HUDEP-2 (cell line): Measurements from ENCODE around the gene TTN.

Experiments used
- DNase-seq, 76 experiments: peaks; one replicate each; lab custom pipeline; 2025; ENCODE audit not compliant: unreplicated experiment in 76 of 76; lab: John Stamatoyannopoulos, UW

TTN gene

DNA sequence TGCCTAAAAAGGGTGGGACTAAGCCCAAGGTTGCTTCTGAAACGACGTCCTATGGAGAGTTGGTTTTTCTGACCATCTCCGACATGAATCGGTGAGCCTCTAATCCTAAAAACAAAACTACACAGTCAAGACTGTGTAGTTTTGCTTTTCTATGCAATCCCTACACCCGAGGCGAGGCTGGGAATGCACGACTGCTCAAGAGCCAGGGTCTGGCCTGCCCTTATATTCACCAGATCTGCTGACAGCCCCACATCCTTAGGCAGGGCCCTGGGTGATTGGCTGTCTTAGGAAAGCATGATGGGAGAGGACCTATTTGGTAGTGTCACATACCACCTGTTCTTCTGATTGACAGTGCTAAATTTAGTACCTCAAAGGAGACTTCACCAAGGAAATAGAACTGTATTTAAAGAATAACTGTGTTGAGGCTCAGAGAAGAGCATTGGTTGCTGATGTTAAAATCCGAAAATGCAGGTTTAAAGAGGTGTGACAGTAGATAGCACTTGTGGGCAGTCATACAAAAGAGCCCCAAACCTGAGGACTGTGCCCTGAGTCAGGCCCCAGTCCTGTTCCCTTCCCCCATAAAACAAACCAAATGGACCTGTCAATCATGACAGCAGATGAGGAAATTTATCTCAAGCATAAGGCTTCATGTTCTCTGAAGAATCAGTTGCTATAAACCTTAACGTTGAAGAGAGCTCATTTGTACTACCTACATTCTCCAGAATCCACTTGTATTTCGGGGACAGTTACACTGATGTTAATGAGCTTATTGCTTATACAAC, at the start of gene TTN:
TTN (minus strand) TSS at position 197 of the 782 bp plus-strand sequence. CDS start 2,781 bp downstream, outside the sequence.
- DNase-seq: no peak

DNA sequence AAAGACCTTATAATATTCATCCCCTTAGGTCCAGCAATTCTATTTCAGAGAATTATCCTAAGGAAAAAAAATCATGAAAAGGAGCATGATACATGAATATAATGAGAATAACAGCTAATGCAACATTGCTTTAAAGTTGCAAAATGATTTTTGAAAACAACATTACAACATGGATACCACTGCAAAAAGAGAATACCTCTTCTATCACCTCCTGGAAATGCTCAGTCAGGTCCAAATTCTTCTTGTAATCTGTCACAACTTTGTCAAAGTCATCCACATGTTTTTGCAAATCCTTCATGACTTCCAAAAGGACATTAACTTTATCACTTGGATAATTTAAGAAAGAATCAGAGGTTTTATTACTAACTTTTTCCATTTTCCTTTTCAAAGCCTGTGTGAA, 47.9 kb upstream of the TTN start:
- DNase-seq: no peak

DNA sequence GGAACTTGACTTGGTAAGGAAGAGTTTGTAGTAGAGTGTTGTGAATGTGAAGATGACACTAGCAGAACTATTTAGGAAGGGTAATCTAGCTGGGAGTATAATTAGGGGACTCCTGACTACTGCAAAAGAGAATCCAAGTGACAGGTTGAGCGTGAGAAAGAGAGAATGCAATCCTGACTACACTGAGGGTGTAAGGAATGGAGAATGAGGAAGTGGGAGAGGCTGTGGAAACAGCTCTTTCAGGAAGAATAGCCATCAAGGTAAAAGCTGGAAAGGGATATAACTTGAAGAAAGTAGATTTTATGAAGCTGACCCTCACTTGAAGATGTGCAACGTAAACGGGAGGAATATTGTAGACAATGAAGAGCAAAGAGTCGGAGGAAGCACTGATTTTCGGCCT, 41.1 kb upstream of the TTN start:
- DNase-seq: no peak

DNA sequence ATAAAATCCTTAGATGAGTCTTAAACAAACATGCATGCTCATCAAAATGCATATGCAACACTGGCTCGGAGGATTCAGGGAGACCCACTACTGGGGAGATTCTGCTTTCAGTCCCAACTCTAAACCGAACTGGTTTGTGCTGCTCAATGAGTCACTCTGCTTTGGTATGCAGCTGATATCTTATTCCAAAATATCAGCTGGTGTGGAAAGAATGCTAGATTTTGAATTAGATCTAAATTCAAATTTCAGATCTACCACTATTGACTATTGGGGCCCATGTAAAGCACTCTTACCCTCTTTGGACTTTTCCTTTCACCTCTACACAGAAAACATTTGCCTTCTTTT, 39.2 kb upstream of the TTN start:
- no peak for DNase-seq

DNA sequence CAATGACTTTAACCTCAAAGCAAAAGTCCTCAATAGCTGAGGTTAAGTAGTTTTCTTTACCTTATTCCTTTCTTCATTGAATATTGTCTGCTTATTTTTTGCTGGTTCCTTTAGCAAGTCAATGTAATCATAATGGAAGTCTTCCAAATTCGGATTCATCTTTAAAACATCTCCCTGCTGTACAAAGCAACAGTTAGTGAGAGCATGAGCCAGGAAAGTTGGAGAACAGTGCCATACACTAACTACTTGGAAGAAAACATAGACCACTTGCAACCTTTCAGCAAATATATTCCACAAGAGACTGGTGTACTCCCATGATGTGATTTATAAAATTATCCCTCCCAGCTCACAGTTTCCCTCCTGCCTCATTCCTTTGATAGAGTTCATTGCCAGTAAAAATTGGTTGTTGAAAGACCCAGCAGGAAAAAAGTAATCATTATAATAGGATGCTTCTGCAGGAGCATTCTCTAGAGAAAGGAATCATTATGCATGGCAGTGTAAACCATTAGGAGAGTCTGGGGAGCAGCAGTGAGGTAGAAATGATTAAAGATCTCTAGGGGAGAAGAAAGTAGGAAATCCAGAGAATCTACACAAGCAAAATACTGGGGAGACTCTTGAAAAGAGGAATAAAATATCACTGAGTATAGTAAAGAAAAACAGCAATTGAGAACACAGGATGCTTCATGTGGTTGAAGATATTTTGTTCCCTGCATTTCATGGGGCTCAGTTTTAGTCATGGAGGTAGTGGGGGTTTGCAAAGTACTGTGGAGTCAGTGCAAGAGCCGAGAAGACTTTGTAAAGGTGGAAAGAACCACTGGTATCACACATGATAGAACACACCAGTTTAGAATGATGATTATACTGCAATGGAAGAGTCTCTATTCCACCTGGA, 38.6 kb upstream of the TTN start:
- DNase-seq: no peak

DNA sequence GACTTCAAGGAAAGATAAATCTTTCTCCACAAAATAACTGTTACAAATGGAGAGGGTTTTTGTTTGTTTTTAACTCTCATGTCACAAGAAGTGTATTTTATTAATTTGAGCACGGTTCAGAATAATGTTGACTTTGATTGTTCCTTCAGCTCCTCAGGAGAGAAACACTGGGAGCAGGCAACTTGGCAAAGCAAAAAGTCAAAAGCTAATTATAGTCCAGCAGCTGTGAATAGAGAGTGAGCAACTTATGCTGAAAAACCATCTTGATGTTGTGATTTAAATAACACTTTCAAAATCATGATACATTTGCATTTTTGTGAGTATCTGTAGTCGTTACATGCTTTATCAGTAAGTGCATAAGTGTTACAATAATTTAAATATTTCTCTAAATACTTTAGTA, 37.5 kb upstream of the TTN start:
- DNase-seq: no peak

DNA sequence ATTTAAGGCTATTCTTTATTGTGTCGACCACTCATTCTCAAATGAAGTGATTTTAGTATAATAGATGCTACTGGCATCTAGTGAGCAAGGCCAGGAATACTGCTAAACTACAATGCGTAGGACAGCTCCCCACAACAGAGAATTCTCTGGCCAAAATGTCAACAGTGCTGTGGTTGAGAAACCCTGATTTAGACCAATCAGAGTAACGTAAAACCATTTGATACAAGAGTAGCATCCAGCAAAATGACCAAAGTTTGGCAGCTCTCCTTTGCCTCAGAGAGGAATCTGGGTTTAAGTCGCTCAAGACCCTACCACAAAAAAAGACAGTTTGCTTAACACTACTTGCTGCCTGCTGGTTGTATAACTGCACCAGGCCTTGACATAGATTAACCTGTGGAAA, 37.0 kb upstream of the TTN start:
- no peak for DNase-seq

DNA sequence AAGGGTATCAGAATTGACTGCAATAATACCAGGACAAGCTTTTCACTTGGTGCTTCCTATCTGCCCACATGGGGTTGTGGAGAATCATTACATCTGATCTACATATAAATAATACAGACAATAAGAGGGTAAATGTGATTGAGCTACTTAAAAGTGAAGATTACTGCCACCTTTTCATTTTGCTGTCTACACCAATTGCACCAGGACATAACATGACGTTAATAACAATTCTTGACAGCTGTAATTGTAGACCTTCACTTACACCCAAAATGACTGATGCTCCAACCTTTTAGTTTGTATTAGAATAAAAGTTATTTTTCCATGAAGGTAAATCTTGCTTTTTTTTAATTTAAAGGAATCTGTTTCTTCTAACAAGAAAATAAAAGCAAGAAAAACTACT, 36.5 kb upstream of the TTN start:
- no peak for DNase-seq

DNA sequence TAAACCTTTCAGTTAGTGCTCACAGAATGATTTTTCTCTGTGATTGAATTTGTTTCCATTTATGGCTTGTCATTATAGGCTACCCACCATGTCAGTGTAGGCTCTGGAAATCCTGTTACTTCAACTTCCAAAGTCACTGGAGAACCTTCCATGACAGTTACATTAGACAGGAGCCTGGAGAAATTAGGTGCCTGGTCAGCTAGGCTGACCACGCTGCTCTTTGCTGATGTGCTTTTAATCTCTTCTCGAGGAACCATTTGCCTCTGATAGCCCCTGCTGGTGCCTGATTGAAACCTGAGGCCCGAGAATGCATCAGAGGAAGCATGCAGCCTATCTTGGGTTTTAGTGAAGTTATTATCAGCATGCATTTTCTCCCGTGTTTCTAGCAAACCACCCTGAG, 29.6 kb upstream of the TTN start:
- DNase-seq: no peak

DNA sequence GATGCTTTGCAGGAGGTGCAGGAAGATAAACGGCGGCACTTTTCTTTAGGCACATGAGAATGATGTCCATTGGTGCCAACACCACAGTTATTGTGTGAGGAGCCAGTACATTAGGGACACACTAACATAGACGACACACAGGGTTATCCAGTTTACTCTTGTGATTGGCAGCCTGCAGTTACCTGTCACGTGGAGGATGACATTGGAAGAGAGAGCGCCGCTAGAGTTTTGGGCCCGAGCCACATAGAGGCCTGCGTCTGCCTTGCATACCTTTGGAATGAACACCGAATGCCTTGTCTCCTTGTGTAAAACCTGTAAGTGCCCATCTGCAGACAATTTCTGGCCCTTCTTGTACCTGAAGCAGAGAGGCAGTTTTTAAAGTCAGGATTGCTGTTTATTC, 26.9 kb upstream of the TTN start:
- no peak for DNase-seq

DNA sequence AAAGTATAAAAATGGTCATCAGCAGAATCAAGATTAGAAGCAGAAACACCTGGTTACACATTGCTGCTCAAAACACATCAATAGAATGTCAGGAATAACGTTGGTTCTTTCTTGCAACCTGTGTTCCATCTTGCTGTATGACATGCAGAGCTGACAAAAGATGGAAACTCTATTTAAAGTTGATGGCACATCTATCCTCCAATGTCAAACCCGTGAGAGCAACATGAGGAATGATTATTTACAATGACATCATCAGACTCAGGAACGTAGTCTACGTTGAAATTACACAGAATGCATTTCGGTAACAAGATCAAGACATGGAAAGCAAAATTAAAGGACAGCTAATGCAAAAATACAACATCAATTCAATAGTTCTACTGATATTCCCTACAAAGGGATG, 26.2 kb upstream of the TTN start:
- DNase-seq: no peak

DNA sequence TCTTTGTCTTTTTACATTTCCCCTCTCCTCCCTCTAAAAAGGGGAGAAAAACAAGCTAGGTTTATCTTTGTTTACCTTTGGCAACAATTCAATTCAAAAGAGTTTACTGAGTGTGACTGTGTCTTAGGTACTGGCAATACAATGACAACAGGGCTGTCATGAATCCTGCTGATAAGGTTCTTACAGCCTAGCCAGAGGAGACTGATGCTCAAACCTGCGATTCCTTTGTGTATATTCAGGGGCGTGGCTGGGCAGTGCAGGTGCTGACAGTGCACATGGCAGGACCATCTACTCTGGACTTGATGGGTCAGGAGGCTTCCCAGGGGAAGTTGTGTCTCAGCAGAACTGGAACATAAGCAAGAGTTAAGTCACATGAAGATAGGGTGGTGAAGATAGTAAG, 23.2 kb upstream of the TTN start:
- DNase-seq: no peak

DNA sequence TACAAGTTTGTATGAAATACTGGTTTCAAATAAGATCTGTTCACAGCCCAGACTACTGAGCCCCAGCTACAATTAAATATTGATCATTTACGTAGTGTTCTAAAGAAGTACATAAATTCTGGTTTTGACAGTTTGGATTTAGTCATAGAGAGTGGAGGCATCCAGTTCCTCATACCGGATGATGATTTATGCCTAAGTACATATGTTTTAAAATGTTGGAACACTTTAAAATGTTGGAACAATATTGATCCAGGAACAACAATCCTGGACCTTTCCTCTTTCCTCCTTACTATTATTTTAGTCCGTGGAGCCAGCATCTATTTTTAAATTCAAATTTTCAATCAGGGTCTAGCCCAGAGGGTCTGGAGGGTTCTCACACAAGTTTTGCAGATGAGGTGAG, 22.8 kb upstream of the TTN start:
- no peak for DNase-seq

DNA sequence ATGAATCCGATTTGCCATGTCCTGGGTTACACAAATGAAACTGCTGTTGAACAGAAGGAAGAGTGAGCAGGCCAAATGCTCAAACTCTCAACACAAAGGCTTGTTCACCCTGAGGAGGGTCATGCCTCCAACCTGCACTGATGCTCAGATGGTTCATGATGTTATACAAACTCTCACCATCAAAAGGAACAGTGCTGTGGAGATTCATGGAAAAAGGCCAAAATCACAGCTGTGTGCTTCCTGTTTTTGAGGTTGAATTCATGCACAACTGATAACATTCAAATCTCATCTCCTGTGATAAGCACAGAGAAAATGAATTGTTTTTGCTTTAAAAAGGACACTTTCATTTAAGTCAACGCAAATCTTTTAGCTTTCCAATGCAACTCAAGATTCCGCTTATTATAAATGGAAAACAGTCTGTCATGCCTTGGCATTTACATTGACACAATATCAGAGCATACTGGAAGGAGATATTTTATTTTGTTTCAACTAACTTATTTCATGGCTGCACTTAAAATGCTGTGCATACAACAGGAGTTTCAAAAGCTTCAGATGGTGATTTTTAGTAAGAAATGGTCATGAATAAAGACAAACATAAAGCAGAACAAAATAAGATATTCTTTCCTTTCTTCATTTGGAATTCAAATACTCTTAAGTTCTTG, 22.2 kb upstream of the TTN start:
- DNase-seq: no peak

DNA sequence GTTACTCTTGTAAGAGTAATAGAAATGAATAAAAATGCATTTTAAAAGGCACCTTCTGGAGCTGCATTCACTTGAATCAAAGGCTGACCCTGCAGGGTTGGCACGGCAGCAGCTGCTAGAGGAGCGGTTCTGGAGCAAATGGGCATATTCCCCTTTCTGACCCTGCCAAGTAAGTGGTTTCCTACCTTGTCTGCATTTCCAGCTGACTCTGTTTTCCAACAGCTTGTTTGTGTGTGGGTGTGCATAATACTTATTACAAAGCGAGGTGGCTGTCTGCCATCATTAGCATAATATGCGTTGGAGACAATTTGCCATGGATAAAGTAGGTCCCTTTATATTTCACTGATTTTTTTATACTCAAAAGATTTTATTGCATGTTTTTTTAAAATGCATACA, 21.3 kb upstream of the TTN start:
- DNase-seq: no peak

DNA sequence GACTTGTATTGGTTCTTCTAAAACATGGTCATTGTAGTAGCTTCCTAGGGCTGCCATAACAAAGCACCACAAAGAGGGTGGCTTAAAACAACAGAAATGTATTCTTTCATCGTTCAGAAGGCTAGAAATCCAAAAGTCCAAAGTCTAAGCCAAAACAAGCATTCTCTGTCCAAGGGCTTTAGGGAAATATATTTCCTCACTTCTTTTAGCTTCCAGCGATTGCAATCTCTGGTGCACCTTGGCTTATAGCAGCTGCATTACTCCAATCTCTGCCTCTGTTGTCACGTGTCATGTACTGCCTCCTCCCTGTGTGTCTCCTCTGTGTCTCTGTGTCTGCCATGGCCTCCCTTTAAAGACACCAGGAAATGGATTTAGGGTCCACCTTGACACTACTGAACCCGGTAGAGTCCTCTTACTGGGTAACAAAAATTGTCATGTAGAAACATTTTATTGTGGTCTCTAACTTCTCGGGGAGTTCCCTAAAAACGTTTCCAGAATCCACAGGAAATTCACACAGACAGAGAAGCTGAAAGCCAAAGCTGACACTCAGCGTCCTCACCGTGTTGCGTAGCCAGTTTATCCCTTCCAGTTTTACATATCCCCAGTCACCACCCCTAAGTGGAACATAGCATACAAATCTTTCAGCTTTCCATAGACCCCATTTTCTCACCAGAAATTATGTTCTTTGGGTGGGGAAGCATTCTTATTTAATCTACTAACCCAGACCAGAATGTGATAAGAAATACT, 20.7 kb upstream of the TTN start:
- DNase-seq: no peak

DNA sequence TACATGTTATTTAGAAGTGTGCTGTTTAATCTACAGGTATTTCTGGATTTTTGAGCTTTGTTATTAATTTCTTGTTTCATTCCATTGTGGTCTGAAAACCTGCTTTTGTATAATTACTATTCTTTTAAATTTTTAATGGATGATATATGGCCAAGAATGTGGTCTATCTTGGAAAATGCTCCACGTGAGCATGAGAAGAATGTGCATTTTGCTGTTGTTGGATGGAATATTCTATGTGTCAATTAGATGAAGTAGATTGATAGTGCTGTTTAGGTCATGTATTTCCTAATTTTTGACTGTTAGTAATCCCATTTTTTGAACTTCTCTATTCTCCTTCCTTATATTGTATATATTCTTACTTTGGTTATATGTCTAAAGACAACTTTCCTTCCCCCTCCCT, 19.9 kb upstream of the TTN start:
- no peak for DNase-seq

DNA sequence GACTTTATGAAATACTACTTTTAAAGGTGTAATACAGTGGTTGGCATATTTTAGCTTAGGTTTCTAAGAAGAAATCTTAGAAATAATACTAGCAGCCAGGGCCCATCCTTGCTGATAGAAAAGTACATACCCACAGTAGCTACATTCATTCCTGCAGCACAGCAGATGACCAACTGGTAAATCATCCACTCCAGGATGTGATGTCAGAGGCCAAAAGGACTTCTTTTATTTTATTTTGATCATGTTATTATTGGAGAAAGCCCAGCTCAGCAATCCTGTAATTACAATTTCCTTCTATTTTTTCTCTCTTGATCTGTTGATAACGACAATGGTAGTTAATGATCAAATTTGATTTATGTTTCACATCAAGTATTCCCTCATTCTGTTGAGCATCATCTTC, 18.0 kb upstream of the TTN start:
- DNase-seq: no peak

DNA sequence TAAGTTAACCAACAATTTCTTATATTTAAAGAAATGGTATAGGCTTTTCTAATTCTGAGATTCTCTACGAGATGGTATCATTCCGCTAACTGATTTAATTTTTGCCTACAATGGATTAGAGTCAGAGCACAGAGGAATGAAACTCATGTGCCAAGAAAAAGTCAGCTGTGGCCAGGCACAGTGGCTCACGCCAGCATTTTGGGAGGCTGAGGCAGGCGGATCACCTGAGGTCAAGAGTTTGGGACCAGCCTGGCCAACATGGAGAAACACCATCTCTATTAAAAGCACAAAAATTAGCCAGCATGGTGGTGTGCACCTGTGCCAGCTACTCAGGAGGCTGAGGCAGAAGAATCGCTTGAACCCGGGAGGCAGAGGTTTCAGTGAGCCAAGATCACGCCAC, 17.0 kb upstream of the TTN start:
- no peak for DNase-seq

DNA sequence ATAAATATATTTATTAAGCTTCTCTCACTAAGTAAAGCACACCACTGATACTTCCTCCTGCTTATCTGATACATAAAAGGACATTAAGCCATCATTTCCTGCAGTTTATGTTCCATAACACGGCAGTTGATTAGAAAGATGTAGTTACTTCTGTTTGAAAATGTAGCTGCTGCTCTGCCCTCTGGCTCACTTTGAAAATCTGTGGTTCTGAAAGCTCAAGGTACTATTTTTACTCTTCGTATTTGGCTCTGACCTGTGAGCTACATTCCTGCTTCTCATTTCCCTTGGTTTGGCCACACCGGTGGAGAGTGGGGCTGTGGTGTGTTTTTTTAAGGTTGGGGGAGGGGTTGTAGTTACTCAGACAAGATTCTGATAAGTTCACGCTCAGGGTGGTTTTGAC, 12.8 kb upstream of the TTN start:
- DNase-seq: no peak
